ENCODE results near the gene GIPC2. TPM values are rescaled to one million over a fixed set of nuclear protein-coding genes. Genes with fewer than 3 reads are reported as not detected.

The GIPC2 gene
- total RNA-seq, 2 donors from 2014 or later = 26.7 to 35.4 TPM

- no peak for DNase-seq
- H3K4me3 ChIP-seq = no peak overlapping the region
- no peak overlapping the region for H3K27ac ChIP-seq
- H3K36me3 ChIP-seq = no peaks in the 10 kb centered on the region
- H3K4me1 ChIP-seq = no peaks in the 10 kb centered on the region
- TF ChIP-seq, protein P1, sequence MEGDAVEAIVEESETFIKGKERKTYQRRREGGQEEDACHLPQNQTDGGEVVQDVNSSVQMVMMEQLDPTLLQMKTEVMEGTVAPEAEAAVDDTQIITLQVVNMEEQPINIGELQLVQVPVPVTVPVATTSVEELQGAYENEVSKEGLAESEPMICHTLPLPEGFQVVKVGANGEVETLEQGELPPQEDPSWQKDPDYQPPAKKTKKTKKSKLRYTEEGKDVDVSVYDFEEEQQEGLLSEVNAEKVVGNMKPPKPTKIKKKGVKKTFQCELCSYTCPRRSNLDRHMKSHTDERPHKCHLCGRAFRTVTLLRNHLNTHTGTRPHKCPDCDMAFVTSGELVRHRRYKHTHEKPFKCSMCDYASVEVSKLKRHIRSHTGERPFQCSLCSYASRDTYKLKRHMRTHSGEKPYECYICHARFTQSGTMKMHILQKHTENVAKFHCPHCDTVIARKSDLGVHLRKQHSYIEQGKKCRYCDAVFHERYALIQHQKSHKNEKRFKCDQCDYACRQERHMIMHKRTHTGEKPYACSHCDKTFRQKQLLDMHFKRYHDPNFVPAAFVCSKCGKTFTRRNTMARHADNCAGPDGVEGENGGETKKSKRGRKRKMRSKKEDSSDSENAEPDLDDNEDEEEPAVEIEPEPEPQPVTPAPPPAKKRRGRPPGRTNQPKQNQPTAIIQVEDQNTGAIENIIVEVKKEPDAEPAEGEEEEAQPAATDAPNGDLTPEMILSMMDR (IDR thresholded peaks at IDR 0.05) = no peak
- H3K9ac ChIP-seq (ENCODE audit: low read depth in 2 of 2, low read length in 2 of 2) = no peak overlapping the region
- intact Hi-C loops (cut with DNase I) = no loop called here
- no peaks in the 10 kb centered on the region for H3K27me3 ChIP-seq
- no peaks in the 10 kb centered on the region for H3K9me3 ChIP-seq
Observed at GRCh38 chr1:78089010-78089409, 43.2 kb downstream of the GIPC2 start.

DNA sequence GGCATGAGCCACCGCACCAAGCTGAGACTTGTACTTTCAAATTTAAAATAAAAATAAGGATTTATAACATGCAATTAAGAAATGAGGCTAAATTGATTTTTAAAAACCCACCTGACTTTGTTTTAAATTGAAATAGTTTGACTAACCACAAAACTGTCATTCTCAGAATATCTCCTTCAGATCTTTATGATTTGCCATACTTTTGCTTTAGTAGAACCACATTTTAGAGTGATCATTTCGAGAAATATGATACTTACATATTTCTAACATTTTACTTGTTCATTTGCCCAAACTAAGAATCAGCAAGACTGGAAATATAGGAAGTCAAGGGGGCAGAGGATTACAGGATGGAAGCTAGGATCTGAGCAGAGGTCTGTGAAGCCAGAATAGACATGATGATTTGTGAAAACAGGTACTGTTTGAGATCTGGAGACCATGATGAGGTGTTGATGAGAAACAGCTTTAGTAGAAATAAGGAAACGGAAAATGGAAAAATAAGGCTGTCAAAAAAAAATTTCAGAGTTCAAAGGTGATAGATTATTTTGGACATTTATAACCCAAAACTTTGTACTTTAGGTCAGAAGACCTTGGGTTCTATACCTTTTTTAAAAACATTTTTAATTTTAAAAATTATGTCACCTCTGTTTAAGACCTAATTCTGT, 44.8 kb downstream of the GIPC2 start:
- Histone ChIP-seq H3K4me1 (no peaks in the 10 kb centered on the region), H3K36me3 (no peaks in the 10 kb centered on the region), H3K27me3 (no peaks in the 10 kb centered on the region), H3K27ac (no peak overlapping the region), H3K9me3 (no peaks in the 10 kb centered on the region), H3K9ac (ENCODE audit: low read depth in 2 of 2, low read length in 2 of 2) (no peak overlapping the region), H3K4me3 (no peak overlapping the region)
- intact Hi-C loops (cut with DNase I) = no loop called here
- no peak for DNase-seq
- TF ChIP-seq, protein P1 (IDR thresholded peaks at IDR 0.05) = no peak

- H3K4me1 ChIP-seq = no peaks in the 10 kb centered on the region
- H3K27me3 ChIP-seq = no peaks in the 10 kb centered on the region
- no peak for DNase-seq
- no peak overlapping the region for H3K4me3 ChIP-seq
- TF ChIP-seq, protein P1 (IDR thresholded peaks at IDR 0.05) = no peak
- H3K9me3 ChIP-seq = no peaks in the 10 kb centered on the region
- no peaks in the 10 kb centered on the region for H3K36me3 ChIP-seq
- H3K9ac ChIP-seq (ENCODE audit: low read depth in 2 of 2, low read length in 2 of 2) = no peak overlapping the region
- H3K27ac ChIP-seq = no peak overlapping the region
- intact Hi-C loops (cut with DNase I) = no loop called here
Observed at GRCh38 chr1:78091215-78091813, 45.5 kb downstream of the GIPC2 start.

DNA sequence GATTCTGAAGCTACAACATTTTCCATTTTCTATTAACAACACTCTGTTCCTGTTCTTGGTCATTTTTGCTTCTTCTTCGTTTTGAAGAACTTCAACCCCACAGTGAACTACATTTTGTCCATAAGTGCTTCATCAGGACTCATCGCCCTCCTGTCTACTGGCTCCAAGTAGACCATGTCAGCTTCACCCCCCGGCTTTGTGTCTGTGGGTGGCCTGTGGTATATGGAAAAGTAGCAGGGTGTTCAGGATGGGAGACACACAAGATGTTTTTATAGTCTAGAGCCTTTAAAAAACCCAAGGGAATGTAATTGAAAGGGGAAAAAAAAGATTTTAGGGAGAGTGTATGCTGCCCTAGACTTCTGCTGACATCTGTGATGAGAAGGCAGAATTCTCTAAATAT, 46.1 kb downstream of the GIPC2 start:
- no peaks in the 10 kb centered on the region for H3K27me3 ChIP-seq
- H3K9me3 ChIP-seq = no peaks in the 10 kb centered on the region
- DNase-seq = no peak
- no peaks in the 10 kb centered on the region for H3K4me1 ChIP-seq
- no peak overlapping the region for H3K9ac ChIP-seq (ENCODE audit: low read depth in 2 of 2, low read length in 2 of 2)
- no peak overlapping the region for H3K27ac ChIP-seq
- no peak overlapping the region for H3K4me3 ChIP-seq
- intact Hi-C loops (cut with DNase I) = no loop called here
- H3K36me3 ChIP-seq = no peaks in the 10 kb centered on the region
- TF ChIP-seq, protein P1 (IDR thresholded peaks at IDR 0.05) = no peak

GRCh38 chr1:78092643-78093042, 46.9 kb downstream of the GIPC2 start:
- DNase-seq = no peak
- Histone ChIP-seq H3K4me3 (no peak overlapping the region), H3K27ac (no peak overlapping the region), H3K27me3 (no peaks in the 10 kb centered on the region), H3K4me1 (no peaks in the 10 kb centered on the region), H3K9ac (ENCODE audit: low read depth in 2 of 2, low read length in 2 of 2) (no peak overlapping the region), H3K9me3 (no peaks in the 10 kb centered on the region), H3K36me3 (no peaks in the 10 kb centered on the region)
- TF ChIP-seq, protein P1 (IDR thresholded peaks at IDR 0.05) = no peak
- intact Hi-C loops (cut with DNase I) = no loop called here
